Measurements from ENCODE around the gene MAP1LC3B. TPM values are rescaled to one million over a fixed set of nuclear protein-coding genes. Genes with fewer than 3 reads are reported as not detected.

MAP1LC3B gene
- total RNA-seq, 5 donors from 2014 or later (not counting 1 experiment from before 2014, with no cell fraction given): 51.3 to 90.4 (median 53.3) TPM

GRCh38 chr16:87421003-87421912 is 29.1 kb downstream of the MAP1LC3B start:
- DNase-seq: no peak
- 95% methylated on average over 20 of the region's 25 CpGs for WGBS (ENCODE audit: insufficient coverage)
- no peaks in the 10 kb centered on the region for H3K27me3 Mint-ChIP-seq
- peaks cover 5 to 42% of the 10 kb centered on the region in 2 donors for H3K36me3 ChIP-seq (ENCODE audit: control insufficient read depth in 2 of 2, extremely low read depth in 1 of 2, insufficient read depth in 1 of 2, low read length in 1 of 2)
- no peaks in the 10 kb centered on the region for H3K9me3 Mint-ChIP-seq
- H3K27ac ChIP-seq (ENCODE audit: low read length): no peak overlapping the region
- no peak overlapping the region for H3K4me3 Mint-ChIP-seq
- ChIA-PET CTCF (interaction anchor here in 1 of 2 donors (0.7 kb wide), 1 partner anchor 25 kb away, joined by 3 read pairs; no protein-coding TSS in a partner anchor), POLR2A (no interaction called here)
- H3K9me3 ChIP-seq: no peaks in the 10 kb centered on the region
- no peaks in the 10 kb centered on the region for H3K27me3 ChIP-seq (replicated peaks in 1 of 2; ENCODE audit: control insufficient read depth in 2 of 2, extremely low read depth in 1 of 2, insufficient read depth in 2 of 2, low read length in 1 of 2)
- peaks cover 0 to 1% (median under 1%) of the 10 kb centered on the region in 3 donors for H3K4me1 Mint-ChIP-seq
- H3K27ac Mint-ChIP-seq: no peak overlapping the region
- no peak for ATAC-seq (replicated peaks in 1 of 4)
- H3K4me3 ChIP-seq (ENCODE audit: control insufficient read depth in 1 of 2, extremely low read depth in 1 of 2, low read length in 1 of 2): no peak overlapping the region
- peaks cover 33% of the 10 kb centered on the region for H3K36me3 Mint-ChIP-seq
- H3K4me1 ChIP-seq (ENCODE audit: control insufficient read depth in 1 of 2, extremely low read depth in 1 of 2, insufficient read depth in 2 of 2, low read length in 2 of 2): no peaks in the 10 kb centered on the region

- Mint-ChIP-seq H3K27me3 (no peaks in the 10 kb centered on the region), H3K27ac (no peak overlapping the region)
- no peak for ATAC-seq (replicated peaks in 1 of 4)
Observed at GRCh38 chr16:87422106-87422505, 30.0 kb downstream of the MAP1LC3B start.

GRCh38 chr16:87423429-87423828 is 31.3 kb downstream of the MAP1LC3B start:
- Mint-ChIP-seq H3K27me3 (no peaks in the 10 kb centered on the region), H3K36me3 (peaks cover 31% of the 10 kb centered on the region), H3K4me1 (peaks cover 0 to 6% (median 1%) of the 10 kb centered on the region in 3 donors), H3K27ac (no peak overlapping the region), H3K9me3 (no peaks in the 10 kb centered on the region), H3K4me3 (no peak overlapping the region)
- DNase-seq: no peak
- POLR2A ChIA-PET: no interaction called here
- CTCF ChIA-PET: no interaction called here
- Histone ChIP-seq H3K27me3 (replicated peaks in 1 of 2; ENCODE audit: control insufficient read depth in 2 of 2, extremely low read depth in 1 of 2, insufficient read depth in 2 of 2, low read length in 1 of 2) (no peaks in the 10 kb centered on the region), H3K4me1 (ENCODE audit: control insufficient read depth in 1 of 2, extremely low read depth in 1 of 2, insufficient read depth in 2 of 2, low read length in 2 of 2) (no peaks in the 10 kb centered on the region), H3K4me3 (ENCODE audit: control insufficient read depth in 1 of 2, extremely low read depth in 1 of 2, low read length in 1 of 2) (no peak overlapping the region), H3K9me3 (no peaks in the 10 kb centered on the region), H3K27ac (ENCODE audit: low read length) (no peak overlapping the region), H3K36me3 (ENCODE audit: control insufficient read depth in 2 of 2, extremely low read depth in 1 of 2, insufficient read depth in 1 of 2, low read length in 1 of 2) (peaks cover 5 to 37% of the 10 kb centered on the region in 2 donors)
- ATAC-seq (replicated peaks in 1 of 4): no peak
- WGBS (ENCODE audit: insufficient coverage): 98% methylated on average over 10 of the region's 15 CpGs

More at GRCh38 chr16:87422106-87422505, 30.0 kb downstream of the MAP1LC3B start:
- H3K4me1 ChIP-seq (ENCODE audit: control insufficient read depth in 1 of 2, extremely low read depth in 1 of 2, insufficient read depth in 2 of 2, low read length in 2 of 2): no peaks in the 10 kb centered on the region
- peaks cover 0 to 6% (median 1%) of the 10 kb centered on the region in 3 donors for H3K4me1 Mint-ChIP-seq
- H3K9me3 ChIP-seq: no peaks in the 10 kb centered on the region
- H3K9me3 Mint-ChIP-seq: no peaks in the 10 kb centered on the region
- H3K36me3 ChIP-seq (ENCODE audit: control insufficient read depth in 2 of 2, extremely low read depth in 1 of 2, insufficient read depth in 1 of 2, low read length in 1 of 2): peaks cover 5 to 42% of the 10 kb centered on the region in 2 donors
- H3K27me3 ChIP-seq (replicated peaks in 1 of 2; ENCODE audit: control insufficient read depth in 2 of 2, extremely low read depth in 1 of 2, insufficient read depth in 2 of 2, low read length in 1 of 2): no peaks in the 10 kb centered on the region
- no peak for DNase-seq
- CTCF ChIA-PET: interaction anchor here in 1 of 2 donors (0.5 to 0.7 kb wide), 2 partner anchors 24 to 40 kb away, joined by 3 to 4 read pairs; no protein-coding TSS in a partner anchor
- no peak overlapping the region for H3K27ac ChIP-seq (ENCODE audit: low read length)
- H3K4me3 Mint-ChIP-seq: no peak overlapping the region
- POLR2A ChIA-PET: no interaction called here
- H3K4me3 ChIP-seq (ENCODE audit: control insufficient read depth in 1 of 2, extremely low read depth in 1 of 2, low read length in 1 of 2): no peak overlapping the region
- 96% methylated on average over 10 of the region's 11 CpGs for WGBS (ENCODE audit: insufficient coverage)
- peaks cover 36% of the 10 kb centered on the region for H3K36me3 Mint-ChIP-seq

GRCh38 chr16:87424266-87424665 is 32.1 kb downstream of the MAP1LC3B start:
- ChIA-PET CTCF (no interaction called here), POLR2A (interaction anchor here in 1 of 2 donors (0.6 kb wide), 1 partner anchor 41 kb away, joined by 9 read pairs; the partner anchor contains the start of gene FBXO31)
- H3K27ac ChIP-seq (ENCODE audit: low read length): no peak overlapping the region
- Mint-ChIP-seq H3K27me3 (no peaks in the 10 kb centered on the region), H3K27ac (no peak overlapping the region), H3K36me3 (peaks cover 31% of the 10 kb centered on the region), H3K9me3 (no peaks in the 10 kb centered on the region), H3K4me3 (no peak overlapping the region), H3K4me1 (peaks cover 0 to 6% (median 1%) of the 10 kb centered on the region in 3 donors)
- no peak for ATAC-seq (replicated peaks in 1 of 4)
- no peaks in the 10 kb centered on the region for H3K9me3 ChIP-seq
- 90% methylated on average over 7 of the region's 12 CpGs for WGBS (ENCODE audit: insufficient coverage)
- no peaks in the 10 kb centered on the region for H3K4me1 ChIP-seq (ENCODE audit: control insufficient read depth in 1 of 2, extremely low read depth in 1 of 2, insufficient read depth in 2 of 2, low read length in 2 of 2)
- no peaks in the 10 kb centered on the region for H3K27me3 ChIP-seq (replicated peaks in 1 of 2; ENCODE audit: control insufficient read depth in 2 of 2, extremely low read depth in 1 of 2, insufficient read depth in 2 of 2, low read length in 1 of 2)
- DNase-seq: no peak
- peaks cover 5 to 37% of the 10 kb centered on the region in 2 donors for H3K36me3 ChIP-seq (ENCODE audit: control insufficient read depth in 2 of 2, extremely low read depth in 1 of 2, insufficient read depth in 1 of 2, low read length in 1 of 2)
- H3K4me3 ChIP-seq (ENCODE audit: control insufficient read depth in 1 of 2, extremely low read depth in 1 of 2, low read length in 1 of 2): no peak overlapping the region

- H3K4me3 ChIP-seq (ENCODE audit: control insufficient read depth in 1 of 2, extremely low read depth in 1 of 2, low read length in 1 of 2): no peak overlapping the region
- Mint-ChIP-seq H3K27ac (no peak overlapping the region), H3K4me3 (no peak overlapping the region), H3K27me3 (no peaks in the 10 kb centered on the region), H3K9me3 (no peaks in the 10 kb centered on the region), H3K36me3 (peaks cover 33% of the 10 kb centered on the region), H3K4me1 (peaks cover 0 to 6% (median 1%) of the 10 kb centered on the region in 3 donors)
- no peaks in the 10 kb centered on the region for H3K27me3 ChIP-seq (replicated peaks in 1 of 2; ENCODE audit: control insufficient read depth in 2 of 2, extremely low read depth in 1 of 2, insufficient read depth in 2 of 2, low read length in 1 of 2)
- ATAC-seq (replicated peaks in 1 of 4) (no peak), DNase-seq (no peak)
- H3K4me1 ChIP-seq (ENCODE audit: control insufficient read depth in 1 of 2, extremely low read depth in 1 of 2, insufficient read depth in 2 of 2, low read length in 2 of 2): no peaks in the 10 kb centered on the region
- ChIA-PET POLR2A (no interaction called here), CTCF (no interaction called here)
- H3K27ac ChIP-seq (ENCODE audit: low read length): no peak overlapping the region
- WGBS (ENCODE audit: insufficient coverage): 90% methylated on average over 9 of the region's 12 CpGs
- no peaks in the 10 kb centered on the region for H3K9me3 ChIP-seq
- peaks cover 0 to 31% of the 10 kb centered on the region in 2 donors for H3K36me3 ChIP-seq (ENCODE audit: control insufficient read depth in 2 of 2, extremely low read depth in 1 of 2, insufficient read depth in 1 of 2, low read length in 1 of 2)
Observed at GRCh38 chr16:87425941-87426340, 33.8 kb downstream of the MAP1LC3B start.

GRCh38 chr16:87426423-87427215 is 34.5 kb downstream of the MAP1LC3B start:
- no peaks in the 10 kb centered on the region for H3K4me1 ChIP-seq (ENCODE audit: control insufficient read depth in 1 of 2, extremely low read depth in 1 of 2, insufficient read depth in 2 of 2, low read length in 2 of 2)
- no peak overlapping the region for H3K27ac ChIP-seq (ENCODE audit: low read length)
- Mint-ChIP-seq H3K27me3 (no peaks in the 10 kb centered on the region), H3K27ac (no peak overlapping the region), H3K4me3 (no peak overlapping the region), H3K4me1 (peaks cover 0 to 6% (median 1%) of the 10 kb centered on the region in 3 donors), H3K36me3 (peaks cover 31% of the 10 kb centered on the region), H3K9me3 (no peaks in the 10 kb centered on the region)
- H3K9me3 ChIP-seq: no peaks in the 10 kb centered on the region
- H3K36me3 ChIP-seq (ENCODE audit: control insufficient read depth in 2 of 2, extremely low read depth in 1 of 2, insufficient read depth in 1 of 2, low read length in 1 of 2): peaks cover 0 to 29% of the 10 kb centered on the region in 2 donors
- CTCF ChIA-PET: interaction anchor here in 1 of 2 donors (1.7 kb wide), 1 partner anchor 10 kb away, joined by 5 read pairs; no protein-coding TSS in a partner anchor
- ATAC-seq (replicated peaks in 1 of 4): no peak
- DNase-seq: no peak
- no peaks in the 10 kb centered on the region for H3K27me3 ChIP-seq (replicated peaks in 1 of 2; ENCODE audit: control insufficient read depth in 2 of 2, extremely low read depth in 1 of 2, insufficient read depth in 2 of 2, low read length in 1 of 2)
- 86% methylated on average over 9 of the region's 18 CpGs for WGBS (ENCODE audit: insufficient coverage)
- no peak overlapping the region for H3K4me3 ChIP-seq (ENCODE audit: control insufficient read depth in 1 of 2, extremely low read depth in 1 of 2, low read length in 1 of 2)
- POLR2A ChIA-PET: interaction anchor here in 1 of 2 donors (0.6 kb wide), 1 partner anchor 25 kb away, joined by 3 read pairs; no protein-coding TSS in a partner anchor

Data from T-cell (primary cell).